Posterior cingulate gyrus (tissue), 11 donors: ENCODE results near the gene NMNAT3.

Experiments
- DNase-seq, 10 donors: peaks; one replicate each; pipeline versions ENCODE4 v3.0.0 to v3.0.0-alpha.2; 2020 to 2021; ENCODE audit warnings: mixed read lengths in 3 of 10
- intact Hi-C: fragments of 100-400 bp; cut with DNase I; formaldehyde crosslinking; loops from one replicate; pipeline ENCODE4 v1.15.1; 2023

The NMNAT3 gene

DNA sequence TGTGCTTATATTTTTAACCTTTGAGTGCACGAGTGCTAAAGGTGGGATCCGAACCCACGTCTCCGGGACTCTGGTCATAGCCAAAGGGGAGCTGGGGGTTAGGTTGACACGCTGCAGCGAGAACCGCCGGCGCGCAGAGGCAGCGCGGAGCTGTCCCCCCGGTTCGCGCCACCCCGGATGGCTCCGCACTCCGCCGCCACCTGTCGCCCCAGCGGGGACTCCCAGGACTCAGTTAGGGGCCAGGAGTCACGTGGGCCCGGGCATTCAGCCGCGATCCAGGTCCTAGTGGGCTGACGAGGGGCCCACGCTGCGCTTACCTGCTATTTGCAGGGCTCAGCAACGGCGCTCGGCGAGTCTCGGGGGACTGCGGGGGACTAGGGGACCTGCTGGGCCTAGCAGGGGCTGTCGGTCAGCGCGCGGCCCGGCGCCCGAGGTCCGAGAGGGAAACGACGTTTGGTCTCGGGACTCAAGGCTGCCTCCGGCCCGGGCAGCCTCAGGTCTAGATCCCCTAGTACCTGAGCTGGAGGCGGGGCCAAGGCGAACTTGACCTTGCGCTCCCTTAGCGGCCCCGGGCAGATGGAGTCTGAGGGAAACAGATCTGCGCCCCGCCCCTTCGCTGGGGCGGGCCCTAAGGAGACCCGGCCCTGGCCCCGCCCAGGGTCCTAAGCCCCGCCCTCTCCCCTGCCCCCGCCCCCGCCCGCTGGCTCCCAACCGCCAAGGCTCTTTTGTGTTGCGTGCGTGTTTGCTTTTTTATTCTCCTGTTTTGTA lies at the start of gene NMNAT3:
TSS of gene NMNAT3 (minus strand) at position 585 of the 768 bp plus-strand sequence. CDS start 50,248 bp downstream, outside the sequence.
- intact Hi-C loops, result no loop called here
- peak; percentile 47 to 97 (median 77) for DNase-seq

DNA sequence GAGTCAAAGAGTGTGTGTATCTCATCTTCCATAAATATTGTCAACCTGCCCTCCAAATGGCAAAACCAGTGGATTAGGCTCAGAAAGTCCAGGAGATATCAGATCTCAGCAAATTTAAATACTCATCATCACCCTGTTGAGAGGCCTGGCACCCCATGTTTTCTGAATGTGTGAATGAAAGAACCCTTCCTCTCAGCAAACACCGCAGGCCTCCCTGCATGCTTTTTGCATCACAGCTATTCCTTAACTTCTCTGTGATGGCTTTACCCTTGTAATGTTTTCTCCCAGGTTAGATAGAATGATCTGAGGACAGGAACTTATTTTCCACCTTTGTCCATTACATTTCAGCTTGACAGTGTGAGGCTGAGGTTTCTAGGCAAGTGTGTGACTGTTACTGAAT lies 43.6 kb upstream of the NMNAT3 start:
- no peak for DNase-seq
- intact Hi-C loops, result no loop called here

DNA sequence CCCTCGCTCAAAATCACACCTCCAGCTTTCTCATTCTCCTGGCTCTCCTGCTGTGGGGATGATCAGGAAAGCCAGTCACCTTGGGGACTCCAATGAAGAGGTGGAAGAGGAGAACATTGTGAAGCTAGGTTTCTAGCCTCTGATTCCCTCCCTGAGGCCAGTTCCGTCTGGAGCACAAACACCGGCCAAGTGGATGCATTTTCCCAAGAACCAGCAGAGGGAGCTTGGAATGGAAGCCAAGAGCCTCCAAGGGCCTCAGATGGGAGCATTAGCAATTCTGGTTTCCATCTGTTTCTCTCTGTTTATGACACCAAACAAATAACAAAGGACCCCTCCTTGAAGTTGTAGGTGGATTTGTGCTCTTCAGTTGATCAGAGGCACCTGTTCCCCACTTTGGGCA lies 40.6 kb upstream of the NMNAT3 start:
- peak in 8 of 10 donors; percentile 12 to 83 (median 28) for DNase-seq
- intact Hi-C loops, result no loop called here

DNA sequence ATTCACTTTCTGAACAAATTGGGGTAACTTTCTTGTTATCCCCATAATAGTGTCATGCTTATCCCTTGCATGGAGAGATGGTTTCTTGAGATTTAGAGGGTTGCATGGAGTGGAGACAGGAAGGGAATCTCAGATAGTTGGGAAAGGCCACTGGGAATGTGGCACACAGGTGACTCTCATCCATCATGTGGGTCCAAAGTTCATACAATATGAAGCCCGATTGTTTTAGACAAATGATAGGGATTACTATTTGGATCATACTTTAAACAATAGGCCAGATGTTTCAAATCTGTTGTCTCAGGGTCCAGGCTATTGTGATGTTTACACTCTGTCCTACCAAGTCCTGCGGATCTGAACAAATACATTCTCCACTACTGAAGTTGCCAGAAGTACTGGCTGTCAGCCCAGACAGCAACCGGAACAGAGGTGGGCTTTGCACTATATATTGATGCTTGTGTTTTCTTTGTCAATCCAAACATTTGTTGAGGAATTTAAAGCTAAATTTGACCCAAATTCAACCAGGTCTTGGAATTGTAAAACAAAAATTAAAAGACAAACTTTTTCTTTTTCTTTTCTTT lies 39.2 kb upstream of the NMNAT3 start:
- DNase-seq, result no peak
- intact Hi-C loops, result no loop called here

DNA sequence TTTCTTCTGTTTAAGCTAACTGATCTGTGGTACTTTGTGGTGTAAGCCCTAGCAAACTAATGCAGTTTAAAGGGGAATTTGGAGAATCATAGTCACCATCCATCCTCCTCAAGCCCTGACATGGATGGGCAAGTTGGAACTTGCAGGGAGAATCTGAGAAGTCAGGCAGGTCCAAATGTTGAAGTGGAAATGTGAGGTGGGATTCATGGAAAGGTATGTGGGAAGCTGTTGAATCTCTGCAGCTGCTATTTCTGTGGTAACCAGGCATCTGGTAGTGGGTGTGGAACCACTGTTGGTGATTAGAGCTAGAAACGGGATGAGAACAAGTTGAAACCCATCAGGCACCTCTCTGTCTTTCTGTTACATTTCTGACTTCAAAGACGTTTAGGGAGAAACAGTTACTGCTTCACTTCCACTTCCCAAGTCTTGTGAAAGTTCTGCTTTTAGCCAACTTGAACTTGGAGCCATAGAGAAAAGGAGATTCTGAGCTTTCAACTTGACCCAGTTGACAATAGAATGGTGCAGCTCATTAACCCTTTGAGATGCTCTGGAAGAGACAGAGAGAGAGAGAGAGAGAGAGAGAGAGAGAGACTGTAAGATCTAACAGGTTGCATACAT lies 38.1 kb upstream of the NMNAT3 start:
- intact Hi-C loops, result no loop called here

DNA sequence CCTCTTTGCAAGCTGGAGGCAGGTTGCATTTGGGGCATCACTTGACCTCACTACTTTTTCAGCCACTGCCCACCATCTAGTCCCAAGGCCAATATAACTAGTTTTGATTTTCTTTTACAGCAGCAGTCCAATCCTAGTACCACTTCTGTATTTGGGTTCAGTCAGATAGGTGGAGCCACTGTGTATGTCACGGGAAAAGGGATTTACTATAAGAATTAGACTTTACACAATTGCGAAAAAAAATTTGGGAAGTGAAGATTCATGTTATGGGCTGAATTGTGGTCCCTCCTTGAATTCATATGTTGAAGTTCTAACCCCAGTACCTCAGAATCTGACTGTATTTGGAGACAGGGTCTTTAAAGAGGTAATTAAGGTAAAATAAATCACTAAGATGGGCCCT lies 37.4 kb upstream of the NMNAT3 start:
- intact Hi-C loops, result no loop called here
- DNase-seq, result no peak

More for the DNA sequence above, 38.1 kb upstream of the NMNAT3 start:
- no peak for DNase-seq

DNA sequence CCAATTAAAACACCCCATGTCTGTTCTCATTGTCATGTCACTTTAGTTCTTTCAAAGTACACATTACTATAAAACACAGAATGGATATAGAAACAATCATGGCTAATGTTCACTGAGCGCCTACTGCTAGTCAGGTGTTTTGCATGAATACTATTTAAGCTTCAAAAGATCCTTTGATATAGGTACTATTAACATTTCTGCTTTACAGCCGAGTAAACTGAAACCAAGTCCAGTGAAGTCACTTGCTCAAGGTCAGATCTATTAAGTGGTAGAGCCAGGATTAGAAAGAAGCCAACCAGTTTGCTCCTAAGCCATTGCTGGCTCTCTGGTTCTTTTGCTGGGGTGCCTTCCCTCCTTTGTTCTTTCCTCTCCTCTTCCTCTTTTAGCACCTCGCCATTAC lies 32.4 kb upstream of the NMNAT3 start:
- intact Hi-C loops, result no loop called here
- no peak for DNase-seq

DNA sequence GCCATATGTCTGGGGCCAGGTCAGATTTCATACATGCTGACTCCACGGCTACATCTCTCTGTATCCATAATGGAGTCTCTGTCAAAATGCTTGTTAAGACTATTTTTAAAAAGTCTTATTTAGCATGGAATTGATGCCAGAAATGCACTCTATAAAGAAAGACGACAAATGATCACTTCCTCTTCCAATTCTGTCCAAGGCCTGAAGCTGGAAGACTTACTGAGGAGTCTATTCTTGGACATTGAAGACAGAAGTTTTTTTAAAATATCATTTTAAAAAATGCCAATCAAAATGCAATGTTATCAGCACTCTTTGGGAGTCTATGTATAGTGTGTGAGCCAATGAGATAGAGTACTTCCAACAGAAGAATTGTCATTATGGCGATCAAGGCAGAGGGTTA lies 27.9 kb upstream of the NMNAT3 start:
- intact Hi-C loops, result no loop called here
- DNase-seq, result no peak

DNA sequence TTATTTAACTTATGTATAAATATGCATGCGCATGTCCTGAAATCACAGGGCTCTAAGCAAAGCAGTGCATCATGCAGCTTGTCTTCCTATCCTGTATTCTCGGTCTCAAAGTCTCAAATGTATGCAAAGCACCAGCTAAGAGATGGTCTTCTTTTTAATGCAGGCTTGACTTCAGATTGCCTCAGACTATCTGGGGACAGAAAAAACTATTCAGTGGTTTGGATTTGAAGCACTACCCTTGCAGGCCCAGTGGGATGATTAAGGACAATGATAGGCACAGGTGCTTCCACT lies 18.5 kb upstream of the NMNAT3 start:
- DNase-seq, result no peak
- intact Hi-C loops, result no loop called here

DNA sequence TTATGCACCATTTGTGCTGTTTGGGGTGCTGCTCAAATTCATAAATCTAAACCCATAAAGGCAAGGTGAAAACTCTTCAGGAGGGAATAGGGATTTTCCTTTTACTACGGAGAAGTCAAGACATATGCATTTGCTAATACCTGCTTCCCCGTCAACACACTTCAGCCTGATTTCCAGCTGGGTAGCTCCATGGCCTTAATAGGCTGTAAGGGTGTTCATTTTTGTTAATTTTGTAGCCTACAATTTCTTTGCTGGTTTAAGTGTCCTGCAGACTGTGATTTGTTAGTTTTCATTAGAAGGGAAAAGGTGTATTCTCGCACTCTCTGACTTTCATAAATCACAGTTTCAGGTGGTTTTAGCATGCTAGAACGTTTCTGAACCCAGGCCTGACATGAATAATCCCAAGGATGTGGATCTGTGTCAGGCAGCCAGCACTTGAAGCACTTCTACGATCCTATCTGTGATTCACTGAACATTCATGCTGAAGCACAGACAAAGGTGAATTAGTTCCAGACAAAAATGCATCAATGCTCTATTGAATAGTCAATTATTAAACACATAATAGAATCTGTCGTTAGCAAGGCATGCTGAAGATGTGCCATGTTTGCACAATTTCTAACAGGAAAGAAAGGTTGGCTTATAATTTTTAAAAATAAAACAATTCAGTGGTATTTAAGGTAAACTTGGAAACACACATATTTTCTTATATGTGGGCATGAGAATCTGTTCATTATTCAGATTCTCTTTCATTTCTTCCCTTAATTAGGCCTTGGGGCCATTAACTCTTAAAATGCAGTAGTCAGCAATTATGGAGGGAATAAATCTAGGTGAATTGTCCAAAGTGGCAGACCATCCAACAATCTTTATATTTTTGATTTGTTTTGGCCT lies 17.9 kb upstream of the NMNAT3 start:
- intact Hi-C loops, result no loop called here
- no peak for DNase-seq

DNA sequence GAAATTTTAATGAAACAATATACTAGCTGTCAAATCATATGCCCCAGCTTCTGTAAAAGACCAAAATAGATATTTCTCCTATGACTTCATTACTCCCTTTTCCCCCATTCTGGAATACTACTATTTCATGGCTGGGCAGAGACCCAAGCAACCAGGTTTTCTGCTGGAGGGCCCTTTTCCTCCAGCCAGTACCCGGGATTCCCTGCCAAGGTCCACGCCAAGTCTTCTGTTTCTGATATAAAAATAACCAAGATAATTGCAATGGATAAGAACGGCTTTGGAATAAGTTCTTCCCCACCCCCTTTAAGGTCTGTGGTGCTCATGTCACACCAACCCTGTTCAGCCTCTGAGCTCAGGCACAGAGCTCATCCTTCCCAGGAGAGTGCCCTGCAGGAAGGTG lies 17.2 kb upstream of the NMNAT3 start:
- intact Hi-C loops, result no loop called here
- DNase-seq, result no peak

DNA sequence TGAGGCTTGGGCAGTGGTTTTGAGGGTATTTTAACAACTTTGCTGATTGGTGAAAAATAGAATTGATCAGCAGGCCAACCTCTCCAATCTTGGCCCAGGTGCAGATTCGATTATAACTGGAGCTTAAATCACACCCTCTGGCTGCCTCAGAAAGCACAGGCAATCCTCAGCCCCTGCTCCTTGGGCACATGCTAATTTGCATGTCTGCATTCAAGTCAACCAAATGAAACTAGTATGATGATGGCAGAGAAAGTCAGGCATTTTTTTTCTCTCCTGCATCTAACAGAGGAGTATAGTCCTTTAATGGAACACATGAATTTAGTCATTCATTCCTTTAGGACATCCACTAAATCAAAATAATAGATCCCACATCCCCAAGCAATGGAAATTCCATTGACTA lies 16.8 kb upstream of the NMNAT3 start:
- no peak for DNase-seq
- intact Hi-C loops, result no loop called here

DNA sequence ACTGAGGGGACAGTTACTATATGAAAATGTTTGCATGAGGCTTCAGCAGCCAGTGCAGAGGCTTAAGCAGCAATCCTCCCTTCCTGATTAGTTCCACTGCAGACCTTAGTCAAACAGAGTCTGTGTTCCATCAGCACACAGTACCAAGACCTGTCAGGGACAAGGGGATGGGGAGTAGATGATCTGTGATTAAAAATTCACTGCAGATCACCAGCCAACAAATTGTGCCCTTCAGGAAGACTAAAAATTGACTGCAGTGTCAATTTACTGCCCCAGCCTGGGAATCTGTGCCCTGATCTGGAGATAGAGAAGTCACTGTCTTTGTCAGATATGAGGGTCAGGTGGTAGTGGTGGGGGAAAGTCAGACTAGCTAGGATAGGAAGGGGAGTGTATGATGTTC lies 13.8 kb upstream of the NMNAT3 start:
- intact Hi-C loops, result no loop called here
- DNase-seq, result no peak

DNA sequence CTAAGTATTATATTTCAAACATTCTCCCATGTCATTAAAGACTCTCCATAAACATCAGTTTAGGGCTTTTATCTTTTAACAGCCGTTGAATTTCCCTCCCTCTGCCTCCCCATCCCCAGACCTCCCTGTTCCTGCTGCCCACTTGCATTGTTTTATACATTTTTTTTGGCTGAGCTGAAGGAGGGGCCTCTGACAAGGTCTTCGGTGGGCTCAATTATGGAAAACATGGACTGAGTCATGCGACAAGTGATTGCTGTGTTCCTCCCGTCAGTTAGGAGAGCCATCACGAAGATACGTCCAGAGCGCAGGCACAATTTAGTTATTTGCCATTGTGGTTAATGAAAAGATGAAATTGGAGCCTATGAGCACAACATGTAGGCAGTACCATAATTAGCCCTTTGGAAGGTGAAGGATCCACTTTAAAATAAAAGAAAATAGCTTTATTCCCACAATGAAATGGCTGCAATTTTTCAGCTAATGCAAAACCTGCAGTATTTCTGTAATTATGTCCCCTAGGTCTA lies 12.0 kb upstream of the NMNAT3 start:
- intact Hi-C loops, result no loop called here
- no peak for DNase-seq

DNA sequence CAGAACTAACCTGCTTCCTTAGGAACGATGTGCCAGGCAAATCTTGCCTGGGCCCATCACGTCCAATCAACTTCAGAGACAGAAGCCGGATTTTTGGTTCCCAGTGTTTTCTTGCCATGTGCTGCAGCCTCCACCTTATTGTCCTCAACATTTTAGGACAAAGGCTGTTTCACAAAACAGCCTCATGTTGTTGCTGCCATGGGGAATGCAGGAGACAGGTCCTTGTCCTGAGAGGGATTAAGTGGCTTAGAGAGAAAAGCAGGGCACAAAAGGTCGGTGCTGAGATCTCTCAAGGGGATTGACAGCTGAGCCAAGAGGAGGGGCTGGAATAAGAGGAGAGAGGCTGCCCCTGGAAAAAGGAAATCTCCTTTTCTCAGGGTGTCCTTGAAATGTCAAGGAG lies 11.3 kb upstream of the NMNAT3 start:
- DNase-seq, result no peak
- intact Hi-C loops, result no loop called here

DNA sequence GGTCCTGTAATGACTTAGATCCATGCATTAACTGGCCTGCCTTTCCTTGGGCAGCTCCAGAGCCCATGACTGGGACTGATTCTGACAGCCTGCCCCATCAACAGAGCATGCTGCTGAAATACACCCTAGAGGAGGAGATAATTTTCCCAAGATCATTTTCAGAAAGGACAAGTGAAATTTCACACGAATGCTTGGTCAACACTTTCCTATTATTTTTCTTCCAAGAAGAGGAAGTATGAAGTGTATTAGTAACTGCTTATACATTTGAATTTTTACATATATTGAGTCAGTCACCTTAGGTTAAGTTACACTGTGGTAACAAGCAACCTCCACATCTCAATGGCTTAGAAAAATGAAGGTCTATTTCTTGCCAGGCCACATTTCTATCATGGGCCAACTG lies 9.7 kb upstream of the NMNAT3 start:
- intact Hi-C loops, result no loop called here
- DNase-seq, result no peak

DNA sequence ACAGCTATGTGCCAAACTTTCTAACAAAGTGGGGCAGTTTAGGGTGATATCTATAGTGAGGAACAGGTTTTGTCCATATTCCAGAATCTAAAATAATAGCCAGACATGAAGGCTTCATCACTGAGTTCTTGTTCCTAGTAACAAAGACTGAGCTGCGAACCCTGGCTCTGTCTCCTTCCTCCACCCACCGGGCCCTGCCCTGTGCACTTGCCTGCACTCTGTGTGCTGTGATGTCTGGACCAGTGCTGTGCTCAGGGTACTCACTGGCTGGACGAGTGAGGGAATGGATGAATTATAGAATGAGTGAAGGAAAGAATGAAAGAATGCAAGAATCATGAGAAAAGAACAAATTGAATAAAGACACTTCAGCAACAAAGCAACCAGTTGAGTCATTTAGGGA lies 8.9 kb upstream of the NMNAT3 start:
- intact Hi-C loops, result no loop called here
- no peak for DNase-seq

DNA sequence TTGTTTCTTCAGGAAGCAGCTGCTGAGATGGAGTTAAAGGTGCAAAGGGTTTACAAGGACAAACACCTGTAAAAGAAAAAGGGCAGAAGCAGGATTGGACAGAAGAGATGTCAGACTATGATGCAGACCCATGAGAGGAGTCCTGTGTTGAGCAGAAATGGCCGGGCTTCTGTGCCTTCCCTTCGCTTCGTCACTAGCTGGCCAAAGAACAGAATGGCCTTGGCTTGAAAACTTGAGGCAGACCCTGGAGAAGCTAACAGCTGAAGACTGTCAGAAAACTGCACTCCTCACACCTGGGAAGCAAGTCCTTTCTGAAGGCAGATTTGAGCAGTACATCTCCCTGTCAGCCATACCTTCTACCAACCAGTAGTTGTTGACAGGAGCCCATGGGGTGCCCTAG lies 8.4 kb upstream of the NMNAT3 start:
- intact Hi-C loops, result no loop called here
- DNase-seq, result no peak

DNA sequence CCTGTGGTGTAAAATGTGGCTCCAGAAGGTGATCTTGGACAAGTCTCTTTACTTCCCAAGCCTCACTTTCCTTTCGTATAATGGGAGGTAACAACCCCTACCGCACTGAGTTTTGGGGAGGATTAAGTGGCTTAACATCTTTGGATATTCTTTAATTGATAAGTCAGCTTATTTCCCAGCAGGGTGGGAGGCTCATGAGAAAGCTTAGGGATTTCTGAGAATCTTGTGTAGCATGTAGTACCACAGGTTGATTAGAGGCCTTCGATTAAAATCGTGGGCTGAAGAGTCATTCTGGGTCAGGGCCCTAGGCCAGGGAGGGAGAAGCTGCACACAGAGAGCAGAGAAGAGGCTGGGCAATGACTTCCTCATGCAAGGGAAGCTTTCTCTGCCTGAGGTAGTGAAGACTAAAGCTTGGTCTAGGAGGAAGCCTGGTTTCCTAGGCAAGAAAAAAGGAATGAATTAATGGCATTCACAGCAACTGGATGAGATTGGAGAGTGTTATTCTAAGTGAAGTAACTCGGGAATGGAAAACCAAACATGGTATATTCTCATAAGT lies 1.5 kb upstream of the NMNAT3 start:
- intact Hi-C loops, result no loop called here

DNA sequence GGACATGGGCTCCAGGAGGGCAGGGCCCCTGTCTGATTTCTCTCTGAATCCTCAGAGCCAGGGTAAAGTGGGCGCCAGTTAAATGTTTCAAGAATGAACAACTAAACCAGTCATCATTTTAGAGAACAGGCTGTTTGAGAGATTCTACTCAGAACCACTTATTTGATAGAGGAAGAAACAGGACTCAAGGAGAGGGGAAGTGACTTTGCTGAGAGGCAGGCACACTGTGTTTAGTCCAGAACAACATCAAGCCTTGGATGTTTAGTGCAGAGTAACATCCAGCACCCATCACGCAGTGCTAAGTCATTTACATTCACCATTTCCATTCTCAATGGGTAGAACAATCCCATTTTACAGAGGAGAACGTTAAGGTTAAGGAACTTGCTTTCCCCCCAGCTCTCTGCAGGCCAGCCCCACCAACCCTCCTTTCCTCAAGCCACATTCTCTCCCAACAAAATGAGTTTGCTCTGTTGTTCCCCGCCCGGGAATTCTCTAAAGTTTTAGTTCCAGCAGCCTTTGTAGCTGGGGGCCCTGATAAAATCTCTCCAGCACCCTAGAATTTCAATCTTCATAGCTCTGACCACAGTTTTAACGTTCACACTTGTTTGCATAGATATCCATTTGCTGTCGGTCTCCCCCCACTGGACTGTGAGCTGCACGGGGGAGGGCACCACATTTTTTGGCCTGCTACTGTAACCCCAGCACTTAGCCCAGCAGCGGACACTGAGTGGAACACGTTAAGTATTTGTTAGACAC lies 962 bp downstream of the NMNAT3 start:
- intact Hi-C loops, result no loop called here
- DNase-seq, result no peak

More for the DNA sequence above, 1.5 kb upstream of the NMNAT3 start:
- DNase-seq, result no peak
